ENCODE data around the gene TTC6.

- no peak for TF ChIP-seq POLR2A (IDR thresholded peaks at IDR 0.05)
- TF ChIP-seq CTCF (IDR thresholded peaks at IDR 0.05): no peak
These were observed 8.7 kb upstream of the TTC6 start for GRCh38 chr14:37586797-37587130.
